GM19397 (cell line): Measurements from ENCODE around the gene RASGRP2.

Experiments used
- ATAC-seq: cut with Tn5 transposase; IDR thresholded peaks from one replicate; pipeline ENCODE4 v1.9.1; 2021; ENCODE audit warnings: mild to moderate bottlenecking, moderate library complexity; ENCODE audit not compliant: unreplicated experiment

Gene RASGRP2

GRCh38 chr11:64757549-64758329 is 13.8 kb upstream of the RASGRP2 start:
- ATAC-seq: no peak

DNA sequence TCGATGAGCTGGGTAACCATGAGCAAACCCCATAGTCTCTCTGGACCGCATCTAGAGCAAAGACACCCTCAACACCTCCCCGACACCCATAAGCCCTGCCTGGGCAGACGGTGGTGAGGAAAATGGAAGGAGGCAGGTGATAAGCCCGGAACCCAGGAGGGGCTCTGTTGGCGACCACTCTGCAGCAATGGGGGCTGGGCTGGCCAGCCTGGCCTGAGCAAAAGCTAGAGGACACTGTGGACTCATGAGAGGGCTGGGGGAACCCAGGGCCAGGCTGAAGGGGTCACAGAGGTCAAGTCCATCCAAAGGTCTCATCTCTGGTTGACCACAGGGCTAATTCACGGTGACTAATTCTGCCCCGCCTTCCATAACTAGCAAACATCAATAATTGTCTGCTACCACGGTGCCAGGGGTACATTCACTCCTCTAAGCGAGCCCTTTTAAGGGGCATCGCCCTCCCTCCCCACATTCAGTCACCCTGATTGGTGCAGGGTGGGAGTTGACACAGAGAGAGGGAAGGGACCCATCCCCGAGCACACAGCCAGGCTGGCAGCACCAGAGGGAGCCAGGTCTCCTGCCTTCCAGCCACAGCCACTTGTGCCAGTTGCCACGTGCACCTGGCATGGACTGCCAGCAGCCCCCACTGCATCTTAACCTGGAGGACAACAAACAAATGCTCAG is 11.9 kb upstream of the RASGRP2 start:
- no peak for ATAC-seq

- ATAC-seq: no peak
Measured at GRCh38 chr11:64754919-64755662, 11.1 kb upstream of the RASGRP2 start.

DNA sequence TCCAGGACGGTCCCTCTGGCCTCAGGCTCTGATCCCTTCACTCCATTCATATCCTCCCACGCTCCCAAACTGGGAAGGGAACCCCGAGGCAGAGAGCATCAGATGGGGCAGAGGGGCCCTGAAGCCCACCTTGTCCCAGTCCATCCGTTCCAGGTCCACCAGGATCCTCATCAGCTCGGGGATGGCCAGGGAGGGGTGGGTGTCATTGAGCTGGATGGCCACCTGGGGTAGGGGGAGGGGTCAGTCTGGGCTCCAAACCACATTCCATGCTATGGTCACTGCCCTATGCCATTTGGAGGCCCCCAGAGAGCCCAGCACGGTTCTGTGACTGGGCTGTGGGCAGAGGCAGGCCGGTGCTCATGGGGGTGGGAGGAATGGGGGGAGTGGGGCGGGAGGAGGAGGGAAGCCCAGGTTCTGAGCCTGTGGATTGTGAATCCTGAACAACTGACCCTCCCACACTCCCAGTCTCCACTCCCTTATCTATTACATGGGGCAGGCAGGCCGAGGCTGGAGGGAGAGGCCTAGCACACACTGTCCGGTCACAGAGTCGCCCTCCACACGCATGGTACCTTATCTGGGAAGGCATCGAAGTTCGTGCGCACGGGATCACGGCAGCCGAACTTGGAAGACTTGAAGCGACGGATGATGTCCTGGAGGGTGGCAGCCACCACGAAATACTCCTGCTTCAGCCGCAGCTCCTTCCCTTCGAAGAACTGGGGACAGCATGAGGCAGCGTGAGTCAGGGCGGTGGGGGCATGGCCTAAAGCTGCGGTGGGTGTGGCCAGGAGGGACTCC is 10.4 kb upstream of the RASGRP2 start:
- ATAC-seq: no peak

DNA sequence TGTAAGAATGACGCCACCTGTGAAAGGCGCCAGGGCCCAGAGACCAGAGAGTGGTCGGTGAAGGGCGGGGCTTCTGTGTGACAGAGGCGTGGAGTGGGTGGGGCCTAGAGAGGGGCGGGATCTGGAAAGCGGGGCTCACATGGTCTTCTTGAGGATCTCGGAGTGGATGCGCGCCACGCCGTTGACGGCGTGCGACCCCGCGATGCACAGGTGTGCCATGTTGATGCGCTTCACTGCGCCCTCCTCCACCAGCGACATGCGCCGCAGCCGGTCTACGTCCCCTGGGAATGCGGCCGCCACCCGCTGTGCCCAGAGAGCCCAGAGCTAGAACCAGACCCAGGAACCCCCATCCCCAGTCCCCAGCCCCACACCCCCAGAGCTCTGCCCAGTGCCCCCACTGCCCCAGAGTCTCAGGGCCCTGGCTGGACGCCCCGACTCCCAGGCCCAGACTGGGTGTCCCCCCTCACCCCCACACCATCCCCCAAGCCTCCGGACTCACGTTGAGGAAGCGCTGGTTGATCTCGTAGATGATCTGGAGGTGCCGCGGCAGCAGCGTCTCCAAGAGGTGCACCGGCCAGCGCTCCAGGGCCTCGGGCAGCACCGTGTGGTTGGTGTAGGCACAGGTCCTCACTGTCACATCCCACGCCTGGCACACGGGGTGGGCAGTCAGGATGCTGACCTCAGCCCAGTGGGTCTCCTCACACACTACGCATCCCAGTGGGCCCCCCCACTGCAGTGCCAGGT is 9.6 kb upstream of the RASGRP2 start:
- no peak for ATAC-seq

- no peak for ATAC-seq
Measured at GRCh38 chr11:64753019-64753379, 9.1 kb upstream of the RASGRP2 start.

GRCh38 chr11:64752175-64752970 is 8.4 kb upstream of the RASGRP2 start:
- ATAC-seq: no peak

DNA sequence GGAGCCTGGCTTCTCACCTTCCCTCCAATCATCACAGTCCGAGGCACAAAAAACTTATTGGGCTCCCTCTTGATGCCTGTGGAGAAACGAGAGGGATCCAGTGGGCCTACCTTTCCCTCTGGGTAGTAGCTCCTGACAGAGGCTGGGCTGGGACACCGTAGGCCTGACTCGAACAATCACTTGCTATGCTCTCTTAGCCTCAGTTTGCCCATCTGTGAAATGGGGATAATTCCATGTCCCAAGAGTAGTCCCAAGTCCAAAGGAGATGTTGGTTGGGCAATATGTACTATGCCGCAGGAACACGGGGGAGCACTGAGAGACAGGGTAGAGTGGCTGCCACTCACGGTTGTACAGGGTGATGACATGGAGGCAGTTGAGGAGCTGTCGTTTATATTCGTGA is 7.6 kb upstream of the RASGRP2 start:
- ATAC-seq: no peak

DNA sequence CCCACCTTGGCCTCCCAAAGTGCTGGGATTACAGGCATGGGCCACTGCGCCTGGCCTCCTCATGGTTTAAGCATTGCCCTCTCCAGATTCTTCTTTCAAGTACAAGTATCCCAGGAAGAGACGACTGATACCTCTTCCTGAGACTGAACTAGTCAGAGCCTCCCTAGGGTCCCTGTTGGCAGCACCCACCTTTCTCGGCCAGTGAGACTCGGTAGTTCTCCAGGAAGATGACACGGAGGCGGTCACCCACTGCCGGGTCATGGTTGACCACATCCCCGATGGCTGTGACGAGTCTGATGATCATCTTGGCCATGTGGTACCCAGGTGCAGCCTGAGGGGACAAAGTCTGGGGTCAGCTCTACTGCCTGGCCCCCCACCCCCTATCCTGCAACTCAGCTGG is 7.2 kb upstream of the RASGRP2 start:
- ATAC-seq: no peak

DNA sequence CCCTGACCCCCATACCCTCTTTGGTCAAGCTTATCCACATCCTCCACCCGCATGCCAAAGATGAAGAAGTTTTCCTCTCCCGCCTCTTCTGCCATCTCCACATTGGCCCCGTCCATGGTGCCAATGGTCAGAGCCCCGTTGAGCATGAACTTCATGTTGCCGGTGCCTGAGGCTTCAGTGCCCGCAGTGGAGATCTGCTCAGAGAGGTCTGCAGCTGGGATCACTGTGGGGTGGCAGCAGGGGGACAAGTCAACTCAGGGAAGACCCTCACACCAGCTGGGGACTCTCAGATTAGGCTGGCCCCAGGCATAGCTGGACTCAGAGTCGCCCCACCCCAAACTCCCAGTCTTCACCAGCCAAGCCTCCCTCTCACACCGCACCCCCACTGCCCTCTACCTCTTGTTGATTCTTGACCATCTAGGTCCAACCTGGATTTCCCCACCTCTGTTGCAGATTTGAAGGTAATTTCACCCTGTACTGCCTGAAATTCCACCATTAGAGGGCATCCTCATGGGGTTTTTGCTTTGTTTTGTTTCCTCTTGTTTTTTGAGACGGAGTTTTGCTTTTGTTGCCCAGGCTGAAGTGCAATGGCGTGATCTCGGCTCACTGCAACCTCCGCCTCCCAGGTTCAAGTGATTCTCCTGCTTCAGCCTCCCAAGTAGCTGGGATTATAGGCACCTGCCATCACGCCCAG is 6.6 kb upstream of the RASGRP2 start:
- ATAC-seq: no peak

DNA sequence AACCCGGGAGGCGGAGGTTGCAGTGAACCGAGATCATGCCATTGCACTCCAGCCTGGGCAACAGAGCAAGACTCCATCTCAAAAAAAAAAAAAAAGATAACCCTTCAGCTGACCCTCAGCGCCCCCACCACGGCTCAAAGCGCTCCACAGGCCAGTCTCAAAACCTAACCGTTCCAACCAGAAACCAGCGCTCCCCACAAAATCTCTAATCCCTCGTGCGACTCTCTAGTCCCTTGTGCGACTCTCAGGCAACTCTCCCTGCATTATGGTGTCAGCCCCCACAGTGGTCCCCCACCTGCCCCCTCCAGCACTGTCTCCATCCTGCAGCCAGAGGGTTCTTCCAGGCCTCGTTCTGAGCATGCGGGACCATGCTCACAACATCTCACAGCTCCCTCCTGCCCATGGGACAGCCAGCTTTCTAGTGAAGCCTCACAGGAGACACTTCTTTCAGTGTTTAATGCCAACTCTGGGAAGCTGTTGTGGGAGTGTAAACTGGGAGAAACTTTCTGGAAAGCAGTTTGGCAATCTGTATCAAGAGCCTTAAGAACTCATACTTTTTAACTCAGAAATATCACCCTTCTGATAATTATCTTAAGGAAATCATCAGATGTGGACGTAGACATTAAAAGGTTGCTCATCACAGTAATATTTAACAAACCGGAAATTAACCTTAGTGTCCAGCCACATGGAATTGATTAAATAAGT is 4.2 kb upstream of the RASGRP2 start:
- no peak for ATAC-seq

DNA sequence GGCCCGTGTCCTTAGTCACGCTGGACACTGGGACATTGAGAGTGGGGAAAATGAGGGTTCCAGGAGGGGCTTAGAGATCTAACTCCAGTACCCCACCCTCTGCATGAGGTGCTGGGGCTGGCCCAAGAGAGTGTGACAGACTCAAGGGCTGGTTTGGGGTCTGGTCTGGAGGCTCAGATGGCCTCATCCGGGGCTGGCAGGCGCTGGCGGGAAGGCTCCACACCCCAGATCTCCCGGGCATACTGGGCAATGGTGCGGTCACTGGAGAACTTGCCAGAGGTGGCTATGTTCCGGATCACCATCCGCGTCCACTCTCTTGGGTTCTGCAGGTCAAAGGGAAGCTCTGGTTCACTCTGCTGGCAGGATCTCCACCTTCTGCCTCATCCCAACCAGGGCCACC is 2.5 kb upstream of the RASGRP2 start:
- no peak for ATAC-seq

DNA sequence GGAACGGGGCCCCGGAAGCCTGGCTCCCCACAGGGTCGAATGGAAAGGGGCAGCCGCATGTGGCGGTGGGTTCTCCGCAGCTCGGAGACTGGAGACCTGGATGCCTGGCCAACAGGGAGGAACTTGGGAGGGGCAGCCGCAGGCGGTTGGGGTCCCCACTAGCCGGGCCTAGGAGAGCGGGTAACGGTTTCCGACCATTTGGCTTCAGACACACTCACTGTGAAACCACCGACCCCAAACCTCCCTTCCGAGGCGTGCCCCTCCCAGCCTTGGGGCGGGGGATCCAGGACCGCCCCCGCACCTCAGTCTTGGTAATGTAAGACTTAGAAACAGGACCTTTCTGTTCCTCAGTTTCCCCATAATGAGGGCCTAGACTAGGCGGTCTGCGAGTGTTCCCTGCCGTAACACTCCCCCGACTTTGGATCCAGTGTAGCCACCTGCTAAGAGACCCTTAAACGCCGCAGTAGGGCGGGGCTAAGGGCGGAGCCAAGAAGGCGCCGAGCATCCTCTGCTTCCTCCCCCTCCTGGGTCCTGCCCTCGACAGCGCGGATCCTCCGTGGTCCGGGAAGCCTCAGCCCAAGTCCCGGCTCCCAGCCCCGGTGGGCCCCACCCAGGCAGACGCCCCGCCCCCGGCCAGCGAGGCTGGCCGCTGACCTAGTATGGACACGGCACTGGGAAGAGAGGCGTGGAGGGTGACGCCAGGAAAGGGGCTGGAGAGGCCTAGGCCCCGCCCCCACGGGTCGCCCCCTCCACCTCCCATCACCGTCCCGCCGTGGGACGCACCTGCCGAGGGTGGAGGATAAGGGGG is 1.8 kb upstream of the RASGRP2 start:
- no peak for ATAC-seq

- no peak for ATAC-seq
Measured at GRCh38 chr11:64745189-64745520, 1.2 kb upstream of the RASGRP2 start.

DNA sequence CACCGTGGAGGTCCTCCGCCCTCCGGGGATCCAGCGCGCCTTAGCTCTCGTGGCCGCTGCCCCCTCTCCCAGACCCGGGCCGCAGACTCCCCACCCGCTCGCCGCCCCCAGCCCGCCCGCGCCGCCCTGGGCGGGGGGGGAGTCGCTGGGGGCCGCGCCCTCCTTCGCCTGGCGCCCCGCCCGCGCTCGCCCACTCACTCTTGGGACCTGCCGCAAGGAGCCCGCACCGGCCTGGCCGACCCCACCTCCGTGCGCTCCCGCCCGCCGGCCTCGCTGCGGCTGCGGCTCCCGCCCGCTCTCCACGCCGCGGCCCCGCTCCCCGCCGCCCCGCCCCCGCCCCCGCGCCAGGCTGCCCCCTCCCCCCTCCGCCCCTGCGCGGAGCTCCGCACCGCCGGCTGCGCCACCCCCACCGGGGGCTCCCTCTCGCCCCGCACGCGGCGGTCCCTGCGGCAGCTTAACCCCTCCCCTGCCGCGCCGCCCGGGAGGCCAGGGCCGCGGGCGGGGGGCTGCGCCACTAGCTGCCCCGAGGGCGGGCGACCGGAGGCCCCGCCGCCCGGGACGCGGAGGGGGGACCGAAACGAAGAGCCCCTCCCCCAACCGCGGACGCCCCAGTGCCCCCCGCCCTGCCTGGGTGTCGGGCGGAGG is 724 bp upstream of the RASGRP2 start:
- ATAC-seq: peak; percentile 28

DNA sequence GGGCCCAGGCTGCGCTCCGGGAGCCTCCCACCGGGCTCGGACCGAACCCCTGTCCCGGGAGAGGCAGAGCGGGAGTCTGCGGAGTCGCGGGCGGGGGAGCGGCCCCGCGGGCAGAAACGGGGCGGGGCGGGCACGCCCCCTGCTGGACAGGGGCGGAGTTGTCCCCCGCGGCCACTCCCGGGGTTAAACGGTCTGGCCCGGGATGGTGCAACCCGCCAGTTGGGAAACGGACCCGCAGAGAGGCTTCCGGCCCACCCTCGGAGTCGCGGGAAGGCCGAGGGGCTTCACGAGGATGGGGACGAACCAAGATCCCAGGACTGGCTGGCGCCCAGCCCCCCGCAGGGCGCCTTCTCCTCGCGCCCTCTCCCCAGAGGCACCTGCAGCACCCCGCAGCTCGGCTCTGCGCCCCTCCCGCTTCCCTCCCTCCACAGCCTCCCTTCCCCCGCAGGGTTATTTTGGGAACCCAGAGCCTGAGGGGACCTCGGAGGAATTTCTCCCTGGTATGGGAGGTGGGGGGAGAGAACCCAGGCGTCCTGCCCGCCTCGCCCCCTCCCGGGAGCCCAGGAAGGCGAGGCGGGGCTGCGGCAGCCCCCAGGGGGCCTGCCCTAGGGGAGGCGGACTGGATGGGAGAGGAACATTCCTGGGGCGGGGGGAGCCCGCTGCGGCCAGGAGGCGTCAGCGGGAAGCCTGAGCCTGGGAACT is 902 bp downstream of the RASGRP2 start:
- no peak for ATAC-seq
